Vagina (tissue), 2 donors: ENCODE results near the gene MRTFA. TPM values are rescaled to one million over a fixed set of nuclear protein-coding genes. Genes with fewer than 3 reads are reported as not detected.

Experiments used
- DNase-seq, 2 donors: peaks; one replicate each; pipeline ENCODE4 v3.0.0-alpha.2; 2017; ENCODE audit errors: extremely low spot score in 2 of 2
- H3K27ac ChIP-seq: fragments of 200-600 bp; sonication (generic); one replicate; pipeline ENCODE4 v1.5.1; 2019
- H3K27me3 ChIP-seq: fragments of 200-600 bp; sonication (generic); one replicate; pipeline ENCODE4 v1.5.1; 2019
- H3K36me3 ChIP-seq, 2 donors: fragments of 200-600 bp; sonication (generic); one replicate each; pipeline ENCODE4 v1.5.1; 2017 to 2019
- H3K4me1 ChIP-seq: fragments of 200-600 bp; sonication (generic); one replicate; pipeline ENCODE4 v1.5.1; 2019
- H3K4me3 ChIP-seq, 2 donors: fragments of 200-600 bp; sonication (generic); 1 replicate in 1 of 2; 2 replicates in 1 of 2; pipeline ENCODE4 v1.5.1; 2016 to 2019
- H3K9me3 ChIP-seq: fragments of 200-600 bp; sonication (generic); one replicate; pipeline ENCODE4 v1.5.1; 2019
- POLR2A ChIP-seq, 2 donors: fragments of 450-650 bp; IDR thresholded peaks; one replicate each; pipeline ENCODE4 v1.6.1; 2017; ENCODE audit warnings: antibody characterized with exemption in 2 of 2, mild to moderate bottlenecking in 2 of 2, moderate library complexity in 2 of 2
- POLR2AphosphoS5 ChIP-seq, 2 donors: sonication (generic); formaldehyde crosslinking; IDR thresholded peaks; one replicate each; pipeline ENCODE4 v1.9.0; 2017; ENCODE audit warnings: antibody characterized with exemption in 2 of 2, mild to moderate bottlenecking in 2 of 2, low read depth in 1 of 2; ENCODE audit not compliant: insufficient read depth in 1 of 2
- intact Hi-C: fragments of 100-400 bp; cut with DNase I; formaldehyde crosslinking; loops from one replicate; pipeline ENCODE4 v1.15.1; 2023
- total RNA-seq: library from RNA; depleted of rRNA; stranded (reverse); fragments of >200 nt; gene quantifications from one replicate; pipeline ENCODE4 v1.2.3, GENCODE V29; 2016
- TF ChIP-seq, protein P1 (sequence below), 3 experiments: fragments of 450-650 bp in 2 of 3; fragments of 200-600 bp in 1 of 3; sonication (generic) in 1 of 3; IDR thresholded peaks; one replicate each; pipeline ENCODE4 v1.5.1; 2017 to 2019; ENCODE audit warnings: antibody characterized with exemption in 3 of 3, mild to moderate bottlenecking in 2 of 3, moderate library complexity in 2 of 3

MRTFA gene
- total RNA-seq, 1 donor from 2014 or later = 99.4 TPM

DNA sequence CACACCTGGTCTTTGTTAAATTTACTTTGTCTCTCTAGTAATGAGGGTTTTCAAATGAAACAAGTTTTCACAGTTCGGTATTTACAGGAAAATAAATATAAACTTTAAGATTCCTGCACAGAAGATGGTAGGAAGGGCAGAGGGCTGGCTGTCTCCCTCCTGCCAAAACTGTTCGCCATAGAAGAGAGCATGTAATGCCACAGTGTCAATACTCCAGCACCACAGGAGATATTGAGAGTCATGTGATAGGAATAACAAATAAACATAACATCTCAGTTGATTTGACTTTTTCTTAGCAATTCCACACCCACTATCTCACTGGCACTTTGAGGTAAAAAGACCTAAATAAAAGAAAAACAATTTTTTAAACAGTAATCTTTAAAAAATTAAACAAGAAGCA lies 100.9 kb downstream of the MRTFA start:
- intact Hi-C loops = no loop called here
- Histone ChIP-seq H3K36me3 (no peaks in the 10 kb centered on the region), H3K27ac (peak overlapping the region; percentile 76), H3K4me1 (peaks cover 53% of the 10 kb centered on the region), H3K4me3 (no peak overlapping the region), H3K27me3 (no peaks in the 10 kb centered on the region), H3K9me3 (no peaks in the 10 kb centered on the region)
- TF ChIP-seq, protein P1, sequence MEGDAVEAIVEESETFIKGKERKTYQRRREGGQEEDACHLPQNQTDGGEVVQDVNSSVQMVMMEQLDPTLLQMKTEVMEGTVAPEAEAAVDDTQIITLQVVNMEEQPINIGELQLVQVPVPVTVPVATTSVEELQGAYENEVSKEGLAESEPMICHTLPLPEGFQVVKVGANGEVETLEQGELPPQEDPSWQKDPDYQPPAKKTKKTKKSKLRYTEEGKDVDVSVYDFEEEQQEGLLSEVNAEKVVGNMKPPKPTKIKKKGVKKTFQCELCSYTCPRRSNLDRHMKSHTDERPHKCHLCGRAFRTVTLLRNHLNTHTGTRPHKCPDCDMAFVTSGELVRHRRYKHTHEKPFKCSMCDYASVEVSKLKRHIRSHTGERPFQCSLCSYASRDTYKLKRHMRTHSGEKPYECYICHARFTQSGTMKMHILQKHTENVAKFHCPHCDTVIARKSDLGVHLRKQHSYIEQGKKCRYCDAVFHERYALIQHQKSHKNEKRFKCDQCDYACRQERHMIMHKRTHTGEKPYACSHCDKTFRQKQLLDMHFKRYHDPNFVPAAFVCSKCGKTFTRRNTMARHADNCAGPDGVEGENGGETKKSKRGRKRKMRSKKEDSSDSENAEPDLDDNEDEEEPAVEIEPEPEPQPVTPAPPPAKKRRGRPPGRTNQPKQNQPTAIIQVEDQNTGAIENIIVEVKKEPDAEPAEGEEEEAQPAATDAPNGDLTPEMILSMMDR (IDR thresholded peaks at IDR 0.05) = no peak
- TF ChIP-seq POLR2AphosphoS5 (IDR thresholded peaks at IDR 0.05; ENCODE audit: insufficient read depth in 1 of 2, low read depth in 1 of 2) (no peak), POLR2A (IDR thresholded peaks at IDR 0.05) (no peak)
- no peak for DNase-seq

DNA sequence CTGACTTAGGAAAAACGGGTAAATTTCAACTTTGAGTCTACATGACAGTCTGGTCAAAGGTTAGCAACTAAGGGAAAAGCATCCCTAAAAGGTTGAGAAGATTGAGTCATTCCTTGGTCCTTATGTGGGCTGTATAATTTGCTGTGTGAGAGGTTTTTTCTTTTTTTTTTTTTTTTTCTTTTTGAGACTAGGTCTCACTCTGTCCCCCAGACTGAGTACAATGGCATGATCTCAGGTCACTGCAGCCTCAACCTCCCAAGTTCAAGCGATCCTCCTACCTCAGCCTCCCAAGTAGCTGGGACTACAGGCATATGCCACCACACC lies 101.4 kb downstream of the MRTFA start:
- Histone ChIP-seq H3K9me3 (no peaks in the 10 kb centered on the region), H3K4me1 (peaks cover 54% of the 10 kb centered on the region), H3K4me3 (no peak overlapping the region), H3K27ac (peak overlapping the region; percentile 76), H3K36me3 (no peaks in the 10 kb centered on the region), H3K27me3 (no peaks in the 10 kb centered on the region)
- DNase-seq = no peak
- TF ChIP-seq POLR2AphosphoS5 (IDR thresholded peaks at IDR 0.05; ENCODE audit: insufficient read depth in 1 of 2, low read depth in 1 of 2) = no peak
- TF ChIP-seq, protein P1 (IDR thresholded peaks at IDR 0.05) = no peak
- no peak for TF ChIP-seq POLR2A (IDR thresholded peaks at IDR 0.05)
- intact Hi-C loops = no loop called here

DNA sequence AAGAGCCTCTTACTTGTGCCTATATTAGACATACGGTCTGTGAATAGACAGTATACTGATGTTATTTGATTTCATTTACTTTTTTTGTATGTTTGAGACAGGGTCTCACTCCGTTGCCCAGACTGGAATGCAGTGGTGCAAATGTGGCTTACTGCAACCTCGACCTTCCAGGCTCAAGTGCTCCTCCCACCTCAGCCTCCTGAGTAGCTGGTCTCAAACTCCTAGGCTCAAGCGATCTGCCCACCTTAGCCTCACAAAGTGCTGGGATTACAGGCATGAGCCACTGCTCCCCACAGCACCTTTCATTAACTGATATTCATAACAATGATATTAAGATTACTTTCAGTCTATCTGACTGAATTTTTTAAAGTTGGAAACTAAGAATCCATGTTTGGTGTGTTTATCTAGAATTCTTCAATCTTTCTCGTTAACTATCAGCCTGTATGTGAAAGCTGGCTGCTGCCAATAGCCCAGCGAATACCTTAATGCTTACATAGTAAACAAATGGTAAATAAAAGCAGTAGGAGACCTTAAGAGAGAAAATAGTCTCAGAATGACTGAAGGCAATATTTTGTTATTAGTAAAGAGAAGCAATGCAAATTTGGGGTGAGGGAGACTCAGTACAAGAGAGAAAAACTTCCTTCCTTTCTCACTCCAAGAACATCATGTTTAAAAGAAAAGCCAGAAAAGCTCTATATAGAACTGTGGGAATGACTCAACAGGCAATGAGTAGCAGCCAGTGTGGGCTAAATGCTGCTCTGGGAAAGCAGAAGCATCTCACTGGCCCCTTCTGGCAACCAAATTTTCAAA lies 101.9 kb downstream of the MRTFA start:
- no peak for DNase-seq
- intact Hi-C loops = no loop called here
- peak overlapping the region; percentile 76 for H3K27ac ChIP-seq
- H3K36me3 ChIP-seq = no peaks in the 10 kb centered on the region
- no peak overlapping the region for H3K4me3 ChIP-seq
- peaks cover 54% of the 10 kb centered on the region for H3K4me1 ChIP-seq
- H3K27me3 ChIP-seq = no peaks in the 10 kb centered on the region
- TF ChIP-seq POLR2A (IDR thresholded peaks at IDR 0.05) (no peak), POLR2AphosphoS5 (IDR thresholded peaks at IDR 0.05; ENCODE audit: insufficient read depth in 1 of 2, low read depth in 1 of 2) (no peak)
- TF ChIP-seq, protein P1 (IDR thresholded peaks at IDR 0.05) = no peak
- no peaks in the 10 kb centered on the region for H3K9me3 ChIP-seq

DNA sequence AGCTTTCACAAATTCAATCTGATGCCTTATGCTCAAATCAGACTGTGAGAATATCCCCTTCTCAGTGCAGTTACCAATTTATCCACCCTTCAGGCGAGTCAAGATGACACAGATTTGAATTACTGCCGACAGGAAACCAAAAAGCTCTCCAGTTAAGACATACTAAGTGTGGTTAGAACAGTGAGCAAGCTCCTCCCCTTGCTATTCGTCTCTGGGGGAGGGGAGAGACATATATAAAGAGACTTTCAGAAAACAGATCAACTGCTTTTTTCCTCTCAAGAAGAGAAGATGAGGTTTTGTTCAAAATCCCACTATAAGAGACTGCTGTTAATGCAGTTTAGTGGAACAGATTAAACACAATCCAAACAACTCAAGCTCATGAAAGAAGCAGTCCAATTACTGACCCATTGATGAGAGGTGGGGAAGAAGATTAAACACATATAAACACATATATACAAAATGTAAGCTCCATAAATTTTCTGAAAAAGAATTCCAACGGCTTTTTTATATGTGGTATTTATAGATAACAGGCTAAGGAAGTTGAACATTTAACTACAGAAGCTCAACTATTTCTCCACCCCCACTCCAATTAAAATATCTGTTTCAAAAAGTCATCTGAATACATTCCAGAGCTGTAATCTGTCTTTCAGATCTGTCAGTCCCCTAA lies 102.7 kb downstream of the MRTFA start:
- no peak for DNase-seq
- peak in 1 of 2 donors; percentile 53 for TF ChIP-seq POLR2AphosphoS5 (IDR thresholded peaks at IDR 0.05; ENCODE audit: insufficient read depth in 1 of 2, low read depth in 1 of 2)
- TF ChIP-seq, protein P1 (IDR thresholded peaks at IDR 0.05) = no peak
- Histone ChIP-seq H3K27ac (peak overlapping the region; percentile 76), H3K4me1 (peaks cover 51% of the 10 kb centered on the region), H3K36me3 (no peaks in the 10 kb centered on the region), H3K4me3 (peak overlapping the region in 1 of 2 donors; percentile 28), H3K27me3 (no peaks in the 10 kb centered on the region), H3K9me3 (no peaks in the 10 kb centered on the region)
- intact Hi-C loops = no loop called here
